NCI-H1694 (cell line): ENCODE measurements around the gene ATP6V0E1.

ENCODE experiments used
- DNase-seq: peaks from one replicate; lab custom pipeline; 2025; lab: John Stamatoyannopoulos, UW

The ATP6V0E1 gene

GRCh38 chr5:173078878-173079277 is 95.3 kb downstream of the ATP6V0E1 start:
- no peak for DNase-seq
